Ovary (tissue), 9 donors: Measurements from ENCODE around the gene INPPL1. TPM values are rescaled to one million over a fixed set of nuclear protein-coding genes. Genes with fewer than 3 reads are reported as not detected.
"Not testable (repeated sequence)": the region's sequence is repeated elsewhere in the genome, so short reads cannot be mapped to it uniquely, and the experiment has no call there.

Experiments
- DNase-seq, 5 donors: peaks; one replicate each; pipeline ENCODE4 v3.0.0-alpha.2; 2019 to 2020
- H3K27ac ChIP-seq, 2 donors: fragments of 200-600 bp; one replicate each; pipeline versions ENCODE4 v1.5.1 to v1.8.0; 2019 to 2022
- H3K27me3 ChIP-seq: fragments of 200-600 bp; one replicate; pipeline ENCODE4 v1.8.0; 2022
- H3K36me3 ChIP-seq: fragments of 200-600 bp; sonication (generic); one replicate; pipeline ENCODE4 v1.5.1; 2019
- H3K4me1 ChIP-seq: one replicate; pipeline ENCODE4 v1.8.1; 2013; ENCODE audit warnings: mild to moderate bottlenecking, moderate library complexity; ENCODE audit not compliant: insufficient read depth
- H3K4me3 ChIP-seq: fragments of 200-600 bp; sonication (generic); one replicate; pipeline ENCODE4 v1.5.1; 2017
- H3K9me3 ChIP-seq, 2 donors: fragments of 200-600 bp in 1 of 2; sonication (generic) in 1 of 2; one replicate each; pipeline versions ENCODE4 v1.5.1 to v1.8.1; 2013 to 2019; ENCODE audit warnings: mild to moderate bottlenecking in 1 of 2, moderate library complexity in 1 of 2
- EP300 ChIP-seq: sonication (generic); formaldehyde crosslinking; IDR thresholded peaks from one replicate; pipeline ENCODE4 v1.6.1; 2017; ENCODE audit warnings: antibody characterized with exemption
- POLR2A ChIP-seq: fragments of 450-650 bp; IDR thresholded peaks from one replicate; pipeline ENCODE4 v1.6.1; 2017; ENCODE audit warnings: antibody characterized with exemption, mild to moderate bottlenecking, moderate library complexity
- WGBS, 3 donors: extraction: QIAGEN DNeasy Blood & Tissue Kit in 1 of 3; methylation state at CpG; one replicate each; pipeline versions ENCODE4 v1.1.5 to v1.1.7; 2013 to 2017; 5-methylcytosine and 5-hydroxymethylcytosine counted together
- intact Hi-C, 4 donors: fragments of 100-400 bp; cut with DNase I; formaldehyde crosslinking; loops; one replicate each; pipeline versions ENCODE4 v1.11.0 to v1.15.1; 2022 to 2023
- polyA plus RNA-seq, 2 donors: library from polyadenylated mRNA; stranded (reverse); fragments of 200-250 nt in 1 of 2; fragments of 350-450 nt in 1 of 2; fragmentation: Illumina TruSeq in 1 of 2; extraction: RNeasy Lipid Tissue Mini Kit (QIAGEN cat#74804) in 1 of 2; gene quantifications; one replicate each; pipeline ENCODE4 v1.2.3, GENCODE V29; 2013 to 2014
- total RNA-seq, 7 donors: library from RNA; depleted of rRNA in 2 of 7; stranded (reverse); fragments of >200 nt in 2 of 7; fragmentation: NEBNext Ultra II Directional in 3 of 7; extraction: Animal tissue kit (Norgen Biotek cat#: 25700) in 3 of 7; gene quantifications; one replicate each; pipeline versions ENCODE4 v1.1.0 to v1.2.4, GENCODE V29; 2016 to 2023
- TF ChIP-seq, protein P1 (sequence below), 3 donors: fragments of 450-650 bp in 2 of 3; fragments of 200-600 bp in 1 of 3; IDR thresholded peaks; one replicate each; pipeline versions ENCODE4 v1.5.1 to v1.8.0; 2016 to 2022; ENCODE audit warnings: antibody characterized with exemption in 3 of 3, mild to moderate bottlenecking in 1 of 3
- donor health status: DM: no; HTN: no; CAD: no; lungs with moderate emphysema.
- donor health status: DM: no; HTN: no; CAD: no.
- donor health status: Bipolar disorder and iron deficiency.
- donor health status: DM: yes; HTN: yes; CAD: no.
- donor health status: DM: no; HTN: no; CAD: no.
- donor health status: DM: yes; HTN: yes; CAD: no.

INPPL1 gene
- total and polyA plus RNA-seq, 9 donors: 48.4 to 208 (median 132) TPM

DNA sequence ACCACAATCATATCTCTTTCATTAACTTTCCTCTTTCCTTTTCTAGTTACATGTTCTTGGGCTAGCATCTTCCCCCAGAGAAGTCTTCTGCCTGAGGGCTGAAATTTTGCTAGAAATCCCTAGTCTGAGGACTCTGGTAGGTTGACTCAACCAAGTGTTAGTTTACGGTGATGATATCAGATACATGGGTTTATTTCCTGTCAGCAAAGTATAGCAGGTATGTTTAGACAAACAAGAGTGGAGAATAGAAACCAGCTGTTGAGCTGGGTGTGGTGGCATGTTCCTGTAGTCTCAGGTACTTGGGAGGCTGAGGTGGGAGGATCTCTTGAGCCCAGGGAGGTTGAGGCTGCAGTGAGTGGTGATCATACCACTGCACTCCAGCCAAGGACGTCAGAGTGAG, 21.4 kb upstream of the INPPL1 start:
- no peaks in the 10 kb centered on the region for H3K36me3 ChIP-seq
- no peaks in the 10 kb centered on the region for H3K27me3 ChIP-seq
- H3K27ac ChIP-seq: no peak overlapping the region
- no peak overlapping the region for H3K4me3 ChIP-seq
- H3K9me3 ChIP-seq: no peaks in the 10 kb centered on the region
- TF ChIP-seq, protein P1, sequence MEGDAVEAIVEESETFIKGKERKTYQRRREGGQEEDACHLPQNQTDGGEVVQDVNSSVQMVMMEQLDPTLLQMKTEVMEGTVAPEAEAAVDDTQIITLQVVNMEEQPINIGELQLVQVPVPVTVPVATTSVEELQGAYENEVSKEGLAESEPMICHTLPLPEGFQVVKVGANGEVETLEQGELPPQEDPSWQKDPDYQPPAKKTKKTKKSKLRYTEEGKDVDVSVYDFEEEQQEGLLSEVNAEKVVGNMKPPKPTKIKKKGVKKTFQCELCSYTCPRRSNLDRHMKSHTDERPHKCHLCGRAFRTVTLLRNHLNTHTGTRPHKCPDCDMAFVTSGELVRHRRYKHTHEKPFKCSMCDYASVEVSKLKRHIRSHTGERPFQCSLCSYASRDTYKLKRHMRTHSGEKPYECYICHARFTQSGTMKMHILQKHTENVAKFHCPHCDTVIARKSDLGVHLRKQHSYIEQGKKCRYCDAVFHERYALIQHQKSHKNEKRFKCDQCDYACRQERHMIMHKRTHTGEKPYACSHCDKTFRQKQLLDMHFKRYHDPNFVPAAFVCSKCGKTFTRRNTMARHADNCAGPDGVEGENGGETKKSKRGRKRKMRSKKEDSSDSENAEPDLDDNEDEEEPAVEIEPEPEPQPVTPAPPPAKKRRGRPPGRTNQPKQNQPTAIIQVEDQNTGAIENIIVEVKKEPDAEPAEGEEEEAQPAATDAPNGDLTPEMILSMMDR (IDR thresholded peaks at IDR 0.05): no peak
- TF ChIP-seq EP300 (no peak), POLR2A (no peak)
- 49 to 79% (median 52%) methylated on average over 2 of the region's 2 CpGs for WGBS, 3 donors
- no peaks in the 10 kb centered on the region for H3K4me1 ChIP-seq
- DNase-seq: no peak
- intact Hi-C loops: no loop called here

DNA sequence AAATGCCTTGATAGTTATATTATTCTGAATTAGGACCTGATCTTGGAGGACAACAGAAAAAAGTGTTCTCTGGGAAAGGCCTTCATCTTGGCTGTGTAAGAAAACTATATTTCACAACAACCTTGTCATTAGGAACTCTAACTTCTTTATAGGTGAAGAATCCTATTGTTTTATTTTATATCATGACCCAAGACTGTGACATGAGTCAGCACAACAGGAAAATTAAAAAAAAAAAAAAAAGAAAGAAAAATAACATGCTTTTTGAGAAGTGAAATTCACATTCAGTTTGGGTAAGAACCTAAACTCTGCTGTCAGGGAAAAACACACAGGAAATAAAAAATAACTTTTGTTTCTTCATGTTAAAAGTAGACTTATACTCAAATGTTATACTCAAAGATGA, 19.7 kb upstream of the INPPL1 start:
- Histone ChIP-seq H3K4me3 (no peak overlapping the region), H3K36me3 (no peaks in the 10 kb centered on the region), H3K4me1 (no peaks in the 10 kb centered on the region), H3K27me3 (no peaks in the 10 kb centered on the region), H3K27ac (no peak overlapping the region), H3K9me3 (no peaks in the 10 kb centered on the region)
- TF ChIP-seq POLR2A: no peak
- TF ChIP-seq EP300: no peak
- TF ChIP-seq, protein P1 (IDR thresholded peaks at IDR 0.05): no peak
- intact Hi-C loops: no loop called here
- no peak for DNase-seq

DNA sequence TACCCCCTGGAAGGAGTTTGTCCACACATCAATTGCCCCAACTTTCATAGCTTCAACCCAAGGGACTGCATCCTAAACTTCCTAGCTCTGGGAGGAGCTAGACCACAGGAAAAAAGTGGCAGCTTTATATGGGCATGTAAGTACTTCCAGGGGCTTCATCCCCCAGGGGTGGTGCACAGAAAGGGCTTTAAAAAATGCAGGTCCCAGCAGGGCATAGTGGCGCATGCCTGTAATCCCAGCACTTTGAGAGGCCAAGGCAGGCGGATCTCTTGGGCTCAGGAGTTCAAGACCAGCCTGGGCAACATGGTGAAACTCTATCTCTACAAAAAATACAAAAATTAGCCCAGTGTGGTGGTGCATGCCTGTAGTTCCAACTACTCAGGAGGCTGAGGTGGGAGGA, 17.8 kb upstream of the INPPL1 start:
- WGBS, 3 donors: 82 to 90% (median 83%) methylated on average over 2 of the region's 2 CpGs
- intact Hi-C loops, H3K4me1 ChIP-seq, DNase-seq, H3K9me3 ChIP-seq, H3K4me3 ChIP-seq, H3K27me3 ChIP-seq, H3K36me3 ChIP-seq, H3K27ac ChIP-seq: not testable (repeated sequence)

DNA sequence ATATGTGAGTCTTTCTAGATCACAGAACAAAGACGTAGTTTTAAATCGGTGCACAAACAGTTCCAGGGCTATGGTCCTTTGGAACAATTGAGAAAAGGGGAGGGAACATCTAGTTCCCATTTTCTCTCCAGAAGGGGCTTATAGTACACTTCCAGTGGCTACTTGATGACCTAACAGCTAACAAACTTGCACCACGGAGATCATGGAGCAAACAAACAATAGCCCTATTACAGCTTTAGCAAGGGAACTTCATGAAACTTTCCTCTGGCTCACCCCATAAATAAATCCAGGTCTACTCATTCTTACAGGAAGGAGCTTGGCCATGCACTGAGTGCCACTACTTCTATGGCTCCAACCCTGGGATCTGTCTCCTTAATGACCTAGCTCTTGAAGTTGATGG, 16.3 kb upstream of the INPPL1 start:
- Histone ChIP-seq H3K27ac (no peak overlapping the region), H3K36me3 (no peaks in the 10 kb centered on the region), H3K4me3 (no peak overlapping the region), H3K27me3 (no peaks in the 10 kb centered on the region), H3K4me1 (no peaks in the 10 kb centered on the region), H3K9me3 (no peaks in the 10 kb centered on the region)
- TF ChIP-seq POLR2A: no peak
- TF ChIP-seq, protein P1 (IDR thresholded peaks at IDR 0.05): no peak
- WGBS, 3 donors: 61 to 77% (median 74%) methylated on average over 3 of the region's 3 CpGs
- DNase-seq: no peak
- intact Hi-C loops: no loop called here

DNA sequence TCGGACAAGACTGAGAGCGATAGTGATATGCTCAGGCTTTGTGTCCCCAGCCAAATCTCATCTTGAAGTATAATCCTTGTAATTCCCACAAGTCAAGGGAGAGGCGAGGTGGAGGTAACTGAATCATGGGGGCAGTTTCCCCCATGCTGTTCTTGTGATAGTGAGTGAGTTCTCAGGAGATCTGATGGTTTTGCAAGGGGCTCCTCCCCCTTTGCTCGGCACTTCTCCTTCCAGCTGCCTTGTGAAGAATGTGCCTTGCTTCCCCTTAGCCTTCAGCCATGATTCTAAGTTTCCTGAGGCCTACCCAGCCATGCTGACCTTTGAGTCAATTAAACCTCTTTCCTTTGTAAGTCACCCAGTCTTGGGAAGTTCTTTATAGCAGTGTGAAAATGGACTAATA, 15.5 kb upstream of the INPPL1 start:
- WGBS, 3 donors: 73 to 74% (median 74%) methylated on average over 4 of the region's 4 CpGs
- no peaks in the 10 kb centered on the region for H3K27me3 ChIP-seq

More for the DNA sequence above, 15.5 kb upstream of the INPPL1 start:
- Histone ChIP-seq H3K4me1 (no peaks in the 10 kb centered on the region), H3K27ac (no peak overlapping the region), H3K36me3 (no peaks in the 10 kb centered on the region), H3K4me3 (no peak overlapping the region), H3K9me3 (no peaks in the 10 kb centered on the region)
- DNase-seq: no peak
- intact Hi-C loops: no loop called here
- TF ChIP-seq, protein P1 (IDR thresholded peaks at IDR 0.05): no peak
- no peak for TF ChIP-seq EP300
- no peak for TF ChIP-seq POLR2A
